Measurements from ENCODE around the gene GABRB2.

The GABRB2 gene

GRCh38 chr5:161471211-161471950 is 75.1 kb downstream of the GABRB2 start:
- DNase-seq (ENCODE audit: low spot score): no peak

GRCh38 chr5:161467703-161468102 is 78.8 kb downstream of the GABRB2 start:
- DNase-seq (ENCODE audit: low spot score): no peak

DNA sequence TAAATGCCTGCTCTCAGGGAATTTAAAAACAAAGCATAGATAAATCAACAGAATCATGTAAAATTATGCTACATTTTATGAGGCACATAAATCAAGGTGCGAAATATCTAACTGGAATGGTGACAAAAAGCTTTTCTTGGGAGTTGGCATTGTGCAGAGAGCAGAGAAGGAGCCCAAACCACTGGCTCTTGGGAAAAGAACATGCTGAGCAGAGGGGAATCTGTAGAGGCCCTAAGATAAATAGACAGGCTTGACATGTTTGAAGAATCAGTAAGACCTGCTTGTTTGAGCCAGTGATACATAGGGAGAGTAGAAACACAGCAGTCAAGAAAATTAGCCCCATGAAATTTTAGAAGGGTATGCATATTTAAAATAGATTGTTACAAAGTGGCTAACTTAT is 85.8 kb downstream of the GABRB2 start:
- DNase-seq (ENCODE audit: low spot score): no peak

GRCh38 chr5:161446655-161447054 is 99.9 kb downstream of the GABRB2 start:
- DNase-seq (ENCODE audit: low spot score): no peak

- DNase-seq (ENCODE audit: low spot score): no peak
Observed at GRCh38 chr5:161442471-161442870, 104.1 kb downstream of the GABRB2 start.

DNA sequence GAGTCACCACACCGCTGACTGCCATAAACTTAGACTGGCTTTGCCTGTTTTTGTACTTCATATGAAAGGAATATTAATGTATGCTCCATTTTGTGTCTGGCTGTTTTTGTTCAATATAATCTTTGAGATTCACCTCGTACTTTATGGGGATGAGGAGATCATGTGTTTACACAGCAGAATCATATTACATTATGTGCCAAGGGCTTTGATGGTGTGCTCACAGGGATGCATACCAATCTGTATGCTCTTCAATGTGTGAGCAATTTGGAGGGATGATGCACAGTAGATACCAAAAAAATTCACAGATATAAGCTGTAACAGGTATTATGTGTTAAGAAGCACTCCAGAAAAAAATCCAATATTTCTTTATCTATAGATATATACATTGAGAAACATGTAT is 113.7 kb downstream of the GABRB2 start:
- DNase-seq (ENCODE audit: low spot score): no peak

GRCh38 chr5:161431963-161432362 is 114.6 kb downstream of the GABRB2 start:
- no peak for DNase-seq (ENCODE audit: low spot score)

- DNase-seq (ENCODE audit: low spot score): no peak
Observed at GRCh38 chr5:161421067-161421466, 125.5 kb downstream of the GABRB2 start.

DNA sequence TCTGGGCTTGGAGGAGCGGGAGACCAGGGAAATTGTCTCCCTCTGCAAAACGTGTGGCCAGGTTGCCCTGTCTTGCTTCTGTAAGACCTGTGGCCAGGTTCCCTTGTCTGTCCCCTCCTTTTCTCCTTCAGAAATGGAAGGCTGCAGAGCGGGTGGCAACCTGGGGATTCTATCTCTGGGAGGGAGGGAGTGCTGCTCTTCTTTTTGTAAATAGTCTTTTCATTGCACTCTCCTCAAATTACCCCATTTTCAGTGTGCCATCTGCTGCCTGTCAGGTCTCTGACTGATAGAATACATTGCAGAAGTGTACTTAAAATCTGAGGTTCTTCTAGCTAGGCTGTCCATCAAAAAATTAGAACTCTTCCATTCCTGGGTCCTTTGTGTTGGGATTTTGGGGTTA is 126.0 kb downstream of the GABRB2 start:
- no peak for DNase-seq (ENCODE audit: low spot score)

DNA sequence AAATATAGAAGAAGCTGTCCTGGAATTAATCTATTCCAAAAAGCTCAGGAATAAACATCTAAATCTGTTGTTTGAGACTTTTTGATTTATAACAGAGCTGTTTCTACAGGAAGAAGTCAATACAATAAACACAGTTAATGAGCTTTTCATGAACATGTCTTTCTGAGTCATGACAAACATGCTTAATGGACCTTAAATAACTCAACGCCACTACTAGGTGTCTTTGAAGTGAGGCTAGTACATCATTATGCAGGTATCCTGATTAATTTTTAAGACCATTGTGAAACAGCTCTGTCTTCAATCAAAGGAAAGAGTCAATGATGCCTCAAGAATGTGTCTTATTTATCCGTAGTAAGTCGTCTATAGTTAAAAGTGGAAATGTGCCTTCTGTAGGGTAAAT is 131.6 kb downstream of the GABRB2 start:
- DNase-seq (ENCODE audit: low spot score): no peak

GRCh38 chr5:161414037-161414436 is 132.5 kb downstream of the GABRB2 start:
- no peak for DNase-seq (ENCODE audit: low spot score)

DNA sequence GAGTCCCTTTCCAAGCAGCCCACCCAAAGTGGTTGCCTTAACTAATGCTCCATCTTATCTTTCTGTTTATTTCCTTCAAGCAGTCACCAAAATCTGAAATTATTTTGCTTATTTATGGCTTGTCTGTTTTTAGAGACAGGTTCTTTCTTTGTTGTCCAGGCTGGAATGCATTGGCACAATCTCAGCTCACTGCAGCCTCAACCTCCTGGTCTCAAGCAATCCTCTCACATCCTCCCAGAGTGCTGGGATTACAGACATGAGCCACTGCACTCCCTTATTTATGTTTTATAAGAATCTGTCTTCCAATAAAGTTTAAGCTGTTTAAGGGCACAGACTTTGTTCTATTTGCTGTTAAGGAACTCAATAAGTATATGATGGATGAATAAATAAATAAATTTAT is 133.7 kb downstream of the GABRB2 start:
- DNase-seq (ENCODE audit: low spot score): no peak

DNA sequence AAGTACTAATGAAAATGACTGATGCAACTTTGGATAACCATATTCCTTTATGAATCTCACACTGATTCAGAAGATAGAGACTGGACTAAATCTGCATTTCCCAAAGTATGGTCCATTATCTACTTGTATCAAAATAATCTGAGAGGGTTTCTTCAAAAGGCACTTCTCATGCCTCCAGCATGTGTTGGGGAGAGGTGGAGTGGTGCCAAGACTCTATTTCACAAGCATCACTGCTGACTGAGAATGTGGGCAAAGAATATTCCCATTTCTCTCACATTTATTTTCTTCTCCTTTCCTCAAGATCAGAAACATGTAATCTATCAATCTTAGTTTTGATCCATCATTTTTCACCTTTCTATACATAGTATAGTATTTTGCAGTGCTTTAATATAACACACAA is 135.4 kb downstream of the GABRB2 start:
- no peak for DNase-seq (ENCODE audit: low spot score)

GRCh38 chr5:161410640-161411039 is 135.9 kb downstream of the GABRB2 start:
- DNase-seq (ENCODE audit: low spot score): no peak

GRCh38 chr5:161409471-161409870 is 137.1 kb downstream of the GABRB2 start:
- DNase-seq (ENCODE audit: low spot score): no peak

- no peak for DNase-seq (ENCODE audit: low spot score)
Observed at GRCh38 chr5:161406880-161407279, 139.6 kb downstream of the GABRB2 start.

DNA sequence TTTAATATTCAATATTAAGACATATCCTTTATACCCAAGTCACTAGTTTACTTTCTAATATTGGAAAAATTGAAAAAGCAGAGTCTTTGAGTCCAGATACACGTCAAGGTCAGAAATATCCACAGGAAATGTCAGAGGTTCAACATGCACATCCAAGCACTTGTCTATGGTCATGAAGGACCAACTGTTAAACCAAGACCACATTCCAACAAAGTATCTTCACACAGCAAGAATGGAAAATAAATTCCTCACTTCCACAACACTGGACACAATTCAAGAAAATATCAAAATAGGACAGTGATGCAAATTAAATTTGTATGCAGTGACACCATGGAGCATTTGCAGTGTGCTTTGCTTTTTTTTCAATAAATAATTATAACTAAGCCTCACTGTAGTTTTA is 142.5 kb downstream of the GABRB2 start:
- DNase-seq (ENCODE audit: low spot score): no peak

DNA sequence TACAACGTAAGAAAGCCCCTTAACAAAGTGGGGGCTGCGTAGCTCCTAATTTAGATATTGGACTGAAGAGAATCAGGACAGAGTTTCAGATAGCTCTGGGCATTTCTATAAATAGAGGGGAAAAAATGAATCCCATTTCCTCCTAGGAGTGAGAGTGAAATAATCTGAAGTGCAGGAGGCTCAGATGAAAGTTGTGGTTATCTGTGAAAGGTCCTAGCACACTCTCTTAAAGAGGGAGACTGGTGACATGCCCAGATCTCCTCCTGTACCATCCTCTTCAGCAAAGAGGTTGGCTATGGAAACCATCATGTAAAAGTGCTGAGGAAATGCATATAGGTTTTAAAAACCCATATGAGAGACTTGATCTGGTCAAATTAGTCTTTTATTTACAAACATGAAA is 143.4 kb downstream of the GABRB2 start:
- DNase-seq (ENCODE audit: low spot score): no peak

GRCh38 chr5:161400583-161400982 is 145.9 kb downstream of the GABRB2 start:
- DNase-seq (ENCODE audit: low spot score): no peak

GRCh38 chr5:161399996-161400562 is 146.4 kb downstream of the GABRB2 start:
- DNase-seq (ENCODE audit: low spot score): no peak

DNA sequence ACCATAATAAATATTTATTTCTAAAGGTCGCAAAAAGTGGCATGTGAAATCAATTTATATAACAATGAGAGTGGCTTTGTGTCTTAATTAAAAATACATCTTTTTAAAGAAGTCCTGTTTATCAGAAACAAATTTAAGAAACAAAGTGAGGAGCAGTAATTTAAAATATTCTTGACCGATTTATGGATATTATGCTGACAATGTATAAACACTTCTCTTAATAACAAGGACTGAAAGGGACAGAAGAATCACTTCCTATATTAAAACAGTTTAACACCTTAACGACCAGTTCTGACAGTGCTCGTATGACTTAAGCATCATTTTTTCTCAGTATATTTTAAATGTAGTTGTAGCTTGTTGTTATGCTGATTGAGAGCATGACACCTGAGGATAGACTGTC is 149.1 kb downstream of the GABRB2 start:
- DNase-seq (ENCODE audit: low spot score): no peak

GRCh38 chr5:161396171-161396570 is 150.4 kb downstream of the GABRB2 start:
- DNase-seq (ENCODE audit: low spot score): no peak

- no peak for DNase-seq (ENCODE audit: low spot score)
Observed at GRCh38 chr5:161391724-161392123, 154.8 kb downstream of the GABRB2 start.

DNA sequence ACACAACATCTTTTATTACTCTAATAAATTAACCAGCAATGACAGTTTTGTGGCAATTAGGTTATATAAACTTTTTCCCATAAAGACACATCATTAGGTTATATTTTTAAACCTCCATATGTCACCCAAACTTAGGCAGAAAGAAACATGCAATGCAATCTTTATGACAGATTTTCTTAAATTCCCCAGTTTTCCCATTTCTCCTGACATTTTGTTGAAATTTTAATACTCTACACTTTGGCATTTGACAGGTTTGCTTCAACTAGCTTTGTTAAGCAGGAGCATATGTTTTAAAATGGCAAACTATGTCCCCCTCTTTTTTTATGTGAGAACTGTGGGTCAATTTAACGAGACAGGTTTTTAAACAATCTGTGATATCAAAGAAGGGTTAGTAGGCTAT is 155.5 kb downstream of the GABRB2 start:
- DNase-seq (ENCODE audit: low spot score): no peak

Measured in HuH-7.5 (cell line).